T47D (cell line): ENCODE results near the gene ARF4.
"Not testable (repeated sequence)": the region's sequence is repeated elsewhere in the genome, so short reads cannot be mapped to it uniquely, and the experiment has no call there.

Source experiments
- DNase-seq, 2 experiments: peaks; one replicate each; pipeline versions ENCODE4 v3.0.0 to v3.0.0-alpha.2; 2011 to 2012; ENCODE audit warnings: low read depth in 1 of 2, low spot score in 1 of 2
- JUND ChIP-seq: IDR thresholded peaks from 2 replicates; pipeline ENCODE4 v1.6.1; 2012; ENCODE audit warnings: low read depth
- in situ Hi-C: cut with HindIII; loops from 2 replicates; pipeline ENCODE4 v1.10.0; 2016; ENCODE audit warnings: low sequenced_read_pairs, low pct_unique_long_range_greater_than_20kb

Gene ARF4

DNA sequence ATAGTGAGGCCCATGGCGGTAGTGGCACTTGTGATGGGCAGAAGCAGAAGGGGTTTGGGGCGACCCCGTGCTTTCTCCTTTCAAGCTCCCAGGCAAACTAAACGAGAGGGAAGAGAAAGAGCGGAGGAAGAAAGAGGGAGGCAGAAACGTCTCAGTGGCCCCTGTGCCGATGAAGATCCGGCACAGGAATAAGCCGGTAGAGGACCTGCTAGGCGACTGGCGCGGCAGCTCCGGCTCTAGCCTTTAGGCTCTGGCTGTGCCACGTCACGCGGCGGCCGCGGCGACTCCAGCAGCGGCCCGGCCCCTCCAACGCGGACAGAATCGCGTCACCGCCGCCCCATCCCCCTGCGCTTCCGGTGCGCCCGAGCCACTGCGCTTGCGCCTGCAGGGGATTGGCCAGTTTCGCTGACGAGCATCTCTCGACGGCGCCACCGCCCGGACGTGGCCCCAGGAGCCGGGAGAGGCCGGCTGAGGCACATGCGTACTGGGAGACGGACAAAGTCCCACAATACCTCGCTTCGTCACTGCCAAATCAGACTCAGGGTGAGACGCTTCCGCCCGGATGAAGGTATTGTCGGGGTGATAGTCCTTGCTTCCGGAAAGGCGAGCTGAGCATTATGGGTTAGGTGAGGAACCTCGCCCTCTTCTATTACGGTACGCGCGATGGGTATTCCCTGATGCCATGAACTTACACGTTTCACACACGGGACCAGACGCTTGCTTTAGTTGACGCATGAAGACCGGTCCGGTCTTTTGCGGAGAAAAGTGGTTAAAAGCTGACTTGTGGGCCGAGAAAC is at the start of gene ARF4:
TSS of gene ARF4 (minus strand) at position 218 of the 797 bp plus-strand sequence. CDS start at position 14, 204 bp downstream.
- DNase-seq: peak; percentile 92 to 99
- in situ Hi-C loops: no loop called here
- no peak for TF ChIP-seq JUND

DNA sequence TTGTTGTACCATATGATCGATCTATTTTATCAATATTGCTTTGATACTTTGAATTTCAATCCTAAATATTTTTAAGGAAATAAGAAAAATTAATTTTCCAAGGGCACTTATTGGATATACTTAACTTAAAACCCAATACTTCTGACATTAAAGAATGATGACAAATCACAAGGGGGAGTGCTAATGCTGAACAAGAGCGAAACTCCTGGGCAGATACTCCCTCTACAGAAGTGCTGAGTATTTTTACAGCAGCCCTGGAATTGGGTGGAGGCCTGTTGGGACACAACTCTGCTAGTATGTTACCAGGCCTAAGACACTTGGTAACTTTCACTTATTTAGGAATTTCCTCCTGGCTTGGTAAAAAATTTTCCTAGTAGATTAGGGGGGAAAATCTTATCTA is 49.6 kb upstream of the ARF4 start:
- in situ Hi-C loops: no loop called here
- DNase-seq: peak; percentile 1 to 9
- no peak for TF ChIP-seq JUND

- no peak for DNase-seq
- TF ChIP-seq JUND: no peak
- in situ Hi-C loops: no loop called here
Measured at GRCh38 chr3:57644740-57645139, 47.6 kb upstream of the ARF4 start.

DNA sequence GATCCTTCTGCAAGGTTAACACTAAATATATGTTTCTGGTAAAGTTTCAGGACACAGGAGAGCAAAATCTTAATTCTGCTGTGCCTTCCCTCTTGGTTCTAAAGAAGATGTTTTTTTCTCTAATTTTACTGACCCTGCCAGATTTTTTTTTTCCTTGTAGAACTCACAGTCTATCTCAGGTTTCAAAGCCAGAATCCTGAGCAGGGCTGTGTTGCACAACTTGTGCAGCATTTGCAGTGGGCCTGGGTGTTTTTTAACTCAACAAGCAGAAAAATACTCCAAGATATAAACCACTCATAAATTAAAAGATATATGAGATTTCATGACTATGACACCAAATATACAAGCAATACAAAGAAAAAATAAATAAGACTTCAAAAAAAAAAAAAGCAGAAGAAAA is 40.2 kb upstream of the ARF4 start:
- TF ChIP-seq JUND: no peak
- DNase-seq: no peak
- in situ Hi-C loops: no loop called here

- DNase-seq, in situ Hi-C loops: not testable (repeated sequence)
Measured at GRCh38 chr3:57634259-57634658, 37.1 kb upstream of the ARF4 start.

DNA sequence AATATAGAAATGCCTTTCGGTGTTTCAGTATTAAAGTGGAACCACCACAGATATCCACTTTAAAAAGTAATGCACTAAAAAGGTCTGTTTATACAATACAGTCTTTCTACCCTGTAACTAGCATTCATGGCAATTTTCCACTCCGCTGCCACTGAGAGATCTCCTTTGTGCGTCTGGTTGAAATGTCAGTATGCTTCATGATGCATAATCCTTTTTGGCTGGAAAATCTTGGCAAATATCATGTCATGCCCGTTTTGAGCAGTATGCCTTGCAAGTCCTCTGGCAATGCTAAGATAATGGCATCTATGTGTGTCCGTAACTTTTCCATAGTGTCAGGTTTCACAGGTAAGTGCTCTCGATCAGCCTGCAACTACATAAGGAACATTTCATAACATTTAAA is 30.8 kb upstream of the ARF4 start:
- no peak for DNase-seq
- no peak for TF ChIP-seq JUND
- in situ Hi-C loops: no loop called here

DNA sequence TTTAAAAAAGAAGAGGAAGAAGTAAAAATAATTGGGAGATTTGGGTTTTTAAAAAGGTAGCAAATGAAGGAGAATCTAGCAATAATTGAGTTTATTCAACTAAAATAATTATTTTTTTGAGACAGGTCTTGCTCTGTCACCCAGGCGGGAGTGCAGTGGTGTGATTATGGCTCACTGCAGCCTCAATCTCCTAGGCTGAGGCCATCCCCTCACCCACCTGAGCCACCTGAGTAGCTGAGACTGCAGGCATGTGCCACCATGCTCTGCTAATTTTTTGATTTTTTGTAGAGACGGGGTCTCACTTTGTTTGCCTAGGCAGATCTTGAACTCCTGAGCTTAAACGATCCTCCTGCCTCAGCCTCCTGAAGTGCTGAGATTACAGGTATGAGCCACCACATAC is 27.7 kb upstream of the ARF4 start:
- TF ChIP-seq JUND: no peak
- DNase-seq: no peak
- in situ Hi-C loops: no loop called here

DNA sequence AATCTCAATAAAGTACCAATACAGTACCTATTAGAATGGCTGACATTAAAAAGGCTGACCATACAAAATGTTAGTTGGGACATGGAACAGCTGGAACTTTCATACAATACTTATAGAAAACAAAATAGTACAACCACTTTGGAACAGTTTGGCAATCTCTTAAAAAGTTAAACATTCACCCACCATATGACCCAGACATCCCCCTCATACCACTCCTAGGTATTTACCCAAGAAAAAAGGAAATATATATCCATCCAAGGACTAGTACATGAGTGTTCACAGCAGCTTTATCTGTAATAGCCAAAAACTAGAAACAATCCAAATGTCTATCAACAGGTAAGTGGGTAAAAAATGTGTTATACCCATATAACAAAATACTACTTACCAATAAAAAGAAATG is 25.2 kb upstream of the ARF4 start:
- in situ Hi-C loops: no loop called here
- DNase-seq: no peak
- TF ChIP-seq JUND: no peak

- DNase-seq: no peak
- no peak for TF ChIP-seq JUND
Measured at GRCh38 chr3:57617739-57618138, 20.6 kb upstream of the ARF4 start.

GRCh38 chr3:57616233-57616632 is 19.1 kb upstream of the ARF4 start:
- TF ChIP-seq JUND: no peak
- in situ Hi-C loops: no loop called here
- no peak for DNase-seq

More at GRCh38 chr3:57617739-57618138, 20.6 kb upstream of the ARF4 start:
- in situ Hi-C loops: no loop called here

- DNase-seq, in situ Hi-C loops: not testable (repeated sequence)
Measured at GRCh38 chr3:57611870-57612269, 14.7 kb upstream of the ARF4 start.

DNA sequence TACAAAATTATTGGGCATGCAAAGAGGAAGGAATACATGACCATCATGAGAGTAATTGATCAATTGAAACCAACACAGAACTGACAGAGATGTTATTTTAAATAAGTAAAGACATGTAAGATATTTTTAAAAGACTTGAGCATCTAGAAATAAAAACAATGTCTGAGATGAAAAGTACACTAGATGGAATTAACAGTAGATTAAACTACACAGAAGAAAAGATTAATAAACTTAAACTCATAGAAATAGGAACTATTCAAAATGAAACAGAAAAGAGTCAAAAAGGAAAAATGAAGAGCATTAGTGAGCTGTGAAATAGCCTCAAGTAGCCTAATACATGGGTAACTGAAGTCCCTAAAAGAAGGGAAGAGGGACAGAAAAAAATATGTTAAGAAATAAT is 8.5 kb upstream of the ARF4 start:
- in situ Hi-C loops: no loop called here
- no peak for DNase-seq
- no peak for TF ChIP-seq JUND

DNA sequence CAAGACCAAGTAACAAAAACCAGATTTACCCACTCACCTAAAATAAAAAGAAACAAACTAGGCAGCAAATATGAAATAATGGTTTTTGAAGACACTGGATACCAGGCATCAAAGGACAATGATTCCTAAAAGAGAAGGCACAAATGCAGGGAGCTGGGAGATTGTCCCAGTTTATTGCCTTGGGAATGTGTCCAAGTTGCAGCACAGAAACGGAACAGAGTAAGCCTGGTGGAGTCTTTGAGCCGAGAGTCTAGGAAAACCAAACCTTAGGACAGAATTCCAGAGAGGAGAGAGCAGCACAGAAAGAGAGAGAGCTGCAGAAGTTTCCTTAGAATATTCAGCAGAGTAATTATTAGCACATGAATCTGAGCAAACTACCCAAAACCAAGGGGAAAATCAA is 7.8 kb upstream of the ARF4 start:
- in situ Hi-C loops: no loop called here
- DNase-seq: no peak
- no peak for TF ChIP-seq JUND

- DNase-seq: no peak
- in situ Hi-C loops: no loop called here
- no peak for TF ChIP-seq JUND
Measured at GRCh38 chr3:57600195-57600594, 3.1 kb upstream of the ARF4 start.
